Measurements from ENCODE around the gene KCNJ10.

The KCNJ10 gene

GRCh38 chr1:160085686-160086455 is 15.9 kb upstream of the KCNJ10 start (continued):
- TF ChIP-seq CTCF (tag by site-specific recombination; IDR thresholded peaks at IDR 0.05) (peak; percentile 82), ZNF221 (tag by site-specific recombination; IDR thresholded peaks at IDR 0.05; ENCODE audit: borderline replicate concordance) (no peak), ZNF274 (IDR thresholded peaks at IDR 0.05; ENCODE audit: low read length) (no peak), ZNF274 (tag by site-specific recombination; IDR thresholded peaks at IDR 0.05; ENCODE audit: borderline replicate concordance) (no peak), ZBTB48 (tag by site-specific recombination; IDR thresholded peaks at IDR 0.05) (peak; percentile 93), ZNF2 (tag by site-specific recombination; IDR thresholded peaks at IDR 0.05) (0 out of 2 replicates have a peak, but pooled peaks have one; percentile 58), ZNF692 (tag by site-specific recombination; IDR thresholded peaks at IDR 0.05) (no peak), ZNF398 (tag by site-specific recombination; IDR thresholded peaks at IDR 0.05) (peak; percentile 40; the same call in 1 of the 2 replicates), PRDM1 (tag by site-specific recombination; IDR thresholded peaks at IDR 0.05) (peak; percentile 58; the same call in 1 of the 2 replicates), KLF10 (tag by site-specific recombination; IDR thresholded peaks at IDR 0.05) (no peak), ZBTB17 (tag by site-specific recombination; IDR thresholded peaks at IDR 0.05) (0 out of 2 replicates have a peak, but pooled peaks have one; percentile 36), ZNF654 (tag by site-specific recombination; IDR thresholded peaks at IDR 0.05; ENCODE audit: low read depth) (peak; percentile 83), SP7 (tag by site-specific recombination; IDR thresholded peaks at IDR 0.05) (no peak), ZNF366 (tag by site-specific recombination; conservative IDR thresholded peaks at IDR 0.05) (peak; percentile 50)

- ChIA-PET POLR2A (interaction anchor here (0.5 to 3.0 kb wide), 2 partner anchors 14 to 323 kb away, joined by 3 to 11 read pairs; partner anchors contain the start of gene IGSF8), CTCF (interaction anchor here (0.6 to 16.5 kb wide), 44 partner anchors 9 to 835 kb away, joined by 3 to 541 read pairs (median 5); partner anchors contain the start of genes IGSF8, IGSF9, KCNJ10 and PIGM)
- Histone ChIP-seq H3K4me1 (ENCODE audit: control insufficient read depth, insufficient read depth, low read length) (no peaks in the 10 kb centered on the region), H3K9me3 (ENCODE audit: control insufficient read depth, insufficient read depth, low read depth, low read length) (no peaks in the 10 kb centered on the region), H3K27ac (ENCODE audit: extremely low read depth, low read depth, low read length) (no peak overlapping the region), H3K36me3 (ENCODE audit: control insufficient read depth in 2 of 2, insufficient read depth in 1 of 2, low read length in 2 of 2) (no peaks in the 10 kb centered on the region), H3K4me3 (ENCODE audit: low read depth, low read length) (no peak overlapping the region)
- TF ChIP-seq ZNF146 (tag by site-specific recombination; IDR thresholded peaks at IDR 0.05): no peak
- no peak for TF ChIP-seq ZNF175 (tag by site-specific recombination; IDR thresholded peaks at IDR 0.05)
- no peak for TF ChIP-seq ZNF26 (tag by site-specific recombination; IDR thresholded peaks at IDR 0.05)
Measured at GRCh38 chr1:160084771-160085321, 14.9 kb upstream of the KCNJ10 start.
